ENCODE measurements around the gene ATP5F1D.

GRCh38 chr19:1276628-1277022, 35.1 kb downstream of the ATP5F1D start:
- TF ChIP-seq ZNF274 (IDR thresholded peaks at IDR 0.05; ENCODE audit: low read depth, low read length) (no peak), SUZ12 (IDR thresholded peaks at IDR 0.05; ENCODE audit: extremely low read depth, insufficient read depth, insufficient read length) (no peak), YY1 (IDR thresholded peaks at IDR 0.05; ENCODE audit: insufficient read depth, insufficient read length) (no peak)
